Measurements from ENCODE around the gene PPP1R14C. TPM values are rescaled to one million over a fixed set of nuclear protein-coding genes. Genes with fewer than 3 reads are reported as not detected.

PPP1R14C gene
- polyA plus RNA-seq, 2 donors = 7.8 to 12.4 TPM

- H3K27me3 ChIP-seq (ENCODE audit: control insufficient read depth in 1 of 2, insufficient read depth in 2 of 2, low read length in 2 of 2) = no peaks in the 10 kb centered on the region
- WGBS, 2 donors = 60 to 63% methylated on average over 5 to 6 of the region's 6 CpGs
- H3K27ac ChIP-seq (ENCODE audit: low read depth in 2 of 2, low read length in 1 of 2) = no peak overlapping the region
- no peaks in the 10 kb centered on the region for H3K36me3 ChIP-seq (ENCODE audit: control insufficient read depth in 2 of 2, insufficient read depth in 2 of 2, low read length in 1 of 2)
- H3K9me3 ChIP-seq (ENCODE audit: control insufficient read depth in 2 of 2, insufficient read depth in 1 of 2, low read depth in 1 of 2, low read length in 1 of 2) = no peaks in the 10 kb centered on the region
- no peak overlapping the region for H3K4me3 ChIP-seq (ENCODE audit: low read depth in 1 of 2, low read length in 2 of 2)
- H3K4me1 ChIP-seq (ENCODE audit: control insufficient read depth in 2 of 2, insufficient read depth in 2 of 2, low read length in 1 of 2) = peaks cover 0 to 2% of the 10 kb centered on the region in 2 donors
These were observed 132.6 kb downstream of the PPP1R14C start for GRCh38 chr6:150275489-150275888.

- H3K27me3 ChIP-seq (ENCODE audit: control insufficient read depth in 1 of 2, insufficient read depth in 2 of 2, low read length in 2 of 2) = no peaks in the 10 kb centered on the region
- H3K4me1 ChIP-seq (ENCODE audit: control insufficient read depth in 2 of 2, insufficient read depth in 2 of 2, low read length in 1 of 2) = peaks cover 0 to 2% of the 10 kb centered on the region in 2 donors
- WGBS, 2 donors = 45 to 56% methylated on average over 8 of the region's 8 CpGs
- H3K9me3 ChIP-seq (ENCODE audit: control insufficient read depth in 2 of 2, insufficient read depth in 1 of 2, low read depth in 1 of 2, low read length in 1 of 2) = no peaks in the 10 kb centered on the region
- no peak overlapping the region for H3K27ac ChIP-seq (ENCODE audit: low read depth in 2 of 2, low read length in 1 of 2)
- H3K4me3 ChIP-seq (ENCODE audit: low read depth in 1 of 2, low read length in 2 of 2) = no peak overlapping the region
- H3K36me3 ChIP-seq (ENCODE audit: control insufficient read depth in 2 of 2, insufficient read depth in 2 of 2, low read length in 1 of 2) = no peaks in the 10 kb centered on the region
These were observed 133.5 kb downstream of the PPP1R14C start for GRCh38 chr6:150276168-150276936.

- Histone ChIP-seq H3K4me3 (ENCODE audit: low read depth in 1 of 2, low read length in 2 of 2) (no peak overlapping the region), H3K9me3 (ENCODE audit: control insufficient read depth in 2 of 2, insufficient read depth in 1 of 2, low read depth in 1 of 2, low read length in 1 of 2) (no peaks in the 10 kb centered on the region), H3K36me3 (ENCODE audit: control insufficient read depth in 2 of 2, insufficient read depth in 2 of 2, low read length in 1 of 2) (no peaks in the 10 kb centered on the region), H3K27ac (ENCODE audit: low read depth in 2 of 2, low read length in 1 of 2) (no peak overlapping the region), H3K27me3 (ENCODE audit: control insufficient read depth in 1 of 2, insufficient read depth in 2 of 2, low read length in 2 of 2) (no peaks in the 10 kb centered on the region), H3K4me1 (ENCODE audit: control insufficient read depth in 2 of 2, insufficient read depth in 2 of 2, low read length in 1 of 2) (peaks cover 0 to 2% of the 10 kb centered on the region in 2 donors)
- WGBS, 2 donors = 47 to 67% methylated on average over 10 of the region's 10 CpGs
These were observed 134.3 kb downstream of the PPP1R14C start for GRCh38 chr6:150276937-150277742.

- Histone ChIP-seq H3K9me3 (ENCODE audit: control insufficient read depth in 2 of 2, insufficient read depth in 1 of 2, low read depth in 1 of 2, low read length in 1 of 2) (peaks cover 0 to 4% of the 10 kb centered on the region in 2 donors), H3K36me3 (ENCODE audit: control insufficient read depth in 2 of 2, insufficient read depth in 2 of 2, low read length in 1 of 2) (no peaks in the 10 kb centered on the region), H3K27ac (ENCODE audit: low read depth in 2 of 2, low read length in 1 of 2) (no peak overlapping the region), H3K27me3 (ENCODE audit: control insufficient read depth in 1 of 2, insufficient read depth in 2 of 2, low read length in 2 of 2) (peaks cover 0 to 3% of the 10 kb centered on the region in 2 donors), H3K4me3 (ENCODE audit: low read depth in 1 of 2, low read length in 2 of 2) (no peak overlapping the region), H3K4me1 (ENCODE audit: control insufficient read depth in 2 of 2, insufficient read depth in 2 of 2, low read length in 1 of 2) (peaks cover 0 to 2% of the 10 kb centered on the region in 2 donors)
- 77 to 86% methylated on average over 1 of the region's 1 CpG for WGBS, 2 donors
These were observed 136.7 kb downstream of the PPP1R14C start for GRCh38 chr6:150279533-150279932.

- peaks cover 0 to 6% of the 10 kb centered on the region in 2 donors for H3K27me3 ChIP-seq (ENCODE audit: control insufficient read depth in 1 of 2, insufficient read depth in 2 of 2, low read length in 2 of 2)
- H3K36me3 ChIP-seq (ENCODE audit: control insufficient read depth in 2 of 2, insufficient read depth in 2 of 2, low read length in 1 of 2) = no peaks in the 10 kb centered on the region
- peaks cover 0 to 2% of the 10 kb centered on the region in 2 donors for H3K4me1 ChIP-seq (ENCODE audit: control insufficient read depth in 2 of 2, insufficient read depth in 2 of 2, low read length in 1 of 2)
- WGBS, 2 donors = 96% methylated on average over 1 of the region's 1 CpG
- H3K4me3 ChIP-seq (ENCODE audit: low read depth in 1 of 2, low read length in 2 of 2) = no peak overlapping the region
- H3K27ac ChIP-seq (ENCODE audit: low read depth in 2 of 2, low read length in 1 of 2) = no peak overlapping the region
- peaks cover 0 to 4% of the 10 kb centered on the region in 2 donors for H3K9me3 ChIP-seq (ENCODE audit: control insufficient read depth in 2 of 2, insufficient read depth in 1 of 2, low read depth in 1 of 2, low read length in 1 of 2)
These were observed 137.9 kb downstream of the PPP1R14C start for GRCh38 chr6:150280703-150281102.

GRCh38 chr6:150281767-150282166 is 138.9 kb downstream of the PPP1R14C start:
- Histone ChIP-seq H3K27me3 (ENCODE audit: control insufficient read depth in 1 of 2, insufficient read depth in 2 of 2, low read length in 2 of 2) (peaks cover 0 to 6% of the 10 kb centered on the region in 2 donors), H3K36me3 (ENCODE audit: control insufficient read depth in 2 of 2, insufficient read depth in 2 of 2, low read length in 1 of 2) (no peaks in the 10 kb centered on the region), H3K4me3 (ENCODE audit: low read depth in 1 of 2, low read length in 2 of 2) (no peak overlapping the region)

GRCh38 chr6:150282806-150283205 is 140.0 kb downstream of the PPP1R14C start:
- Histone ChIP-seq H3K27ac (ENCODE audit: low read depth in 2 of 2, low read length in 1 of 2) (no peak overlapping the region), H3K4me1 (ENCODE audit: control insufficient read depth in 2 of 2, insufficient read depth in 2 of 2, low read length in 1 of 2) (peaks cover 0 to 2% of the 10 kb centered on the region in 2 donors), H3K4me3 (ENCODE audit: low read depth in 1 of 2, low read length in 2 of 2) (no peak overlapping the region), H3K36me3 (ENCODE audit: control insufficient read depth in 2 of 2, insufficient read depth in 2 of 2, low read length in 1 of 2) (no peaks in the 10 kb centered on the region), H3K27me3 (ENCODE audit: control insufficient read depth in 1 of 2, insufficient read depth in 2 of 2, low read length in 2 of 2) (peaks cover 0 to 6% of the 10 kb centered on the region in 2 donors), H3K9me3 (ENCODE audit: control insufficient read depth in 2 of 2, insufficient read depth in 1 of 2, low read depth in 1 of 2, low read length in 1 of 2) (peaks cover 0 to 4% of the 10 kb centered on the region in 2 donors)

More at GRCh38 chr6:150281767-150282166, 138.9 kb downstream of the PPP1R14C start:
- no peak overlapping the region for H3K27ac ChIP-seq (ENCODE audit: low read depth in 2 of 2, low read length in 1 of 2)
- H3K4me1 ChIP-seq (ENCODE audit: control insufficient read depth in 2 of 2, insufficient read depth in 2 of 2, low read length in 1 of 2) = peaks cover 0 to 2% of the 10 kb centered on the region in 2 donors
- peaks cover 0 to 4% of the 10 kb centered on the region in 2 donors for H3K9me3 ChIP-seq (ENCODE audit: control insufficient read depth in 2 of 2, insufficient read depth in 1 of 2, low read depth in 1 of 2, low read length in 1 of 2)

- 89 to 93% methylated on average over 2 of the region's 2 CpGs for WGBS, 2 donors
- Histone ChIP-seq H3K27me3 (ENCODE audit: control insufficient read depth in 1 of 2, insufficient read depth in 2 of 2, low read length in 2 of 2) (peaks cover 0 to 6% of the 10 kb centered on the region in 2 donors), H3K4me3 (ENCODE audit: low read depth in 1 of 2, low read length in 2 of 2) (no peak overlapping the region), H3K4me1 (ENCODE audit: control insufficient read depth in 2 of 2, insufficient read depth in 2 of 2, low read length in 1 of 2) (peaks cover 0 to 2% of the 10 kb centered on the region in 2 donors), H3K9me3 (ENCODE audit: control insufficient read depth in 2 of 2, insufficient read depth in 1 of 2, low read depth in 1 of 2, low read length in 1 of 2) (peaks cover 0 to 4% of the 10 kb centered on the region in 2 donors), H3K27ac (ENCODE audit: low read depth in 2 of 2, low read length in 1 of 2) (no peak overlapping the region), H3K36me3 (ENCODE audit: control insufficient read depth in 2 of 2, insufficient read depth in 2 of 2, low read length in 1 of 2) (no peaks in the 10 kb centered on the region)
These were observed 143.6 kb downstream of the PPP1R14C start for GRCh38 chr6:150286460-150286859.

GRCh38 chr6:150286912-150287311 is 144.1 kb downstream of the PPP1R14C start:
- Histone ChIP-seq H3K27ac (ENCODE audit: low read depth in 2 of 2, low read length in 1 of 2) (no peak overlapping the region), H3K27me3 (ENCODE audit: control insufficient read depth in 1 of 2, insufficient read depth in 2 of 2, low read length in 2 of 2) (peaks cover 0 to 6% of the 10 kb centered on the region in 2 donors), H3K9me3 (ENCODE audit: control insufficient read depth in 2 of 2, insufficient read depth in 1 of 2, low read depth in 1 of 2, low read length in 1 of 2) (peaks cover 0 to 4% of the 10 kb centered on the region in 2 donors), H3K4me1 (ENCODE audit: control insufficient read depth in 2 of 2, insufficient read depth in 2 of 2, low read length in 1 of 2) (peaks cover 0 to 2% of the 10 kb centered on the region in 2 donors), H3K4me3 (ENCODE audit: low read depth in 1 of 2, low read length in 2 of 2) (no peak overlapping the region), H3K36me3 (ENCODE audit: control insufficient read depth in 2 of 2, insufficient read depth in 2 of 2, low read length in 1 of 2) (no peaks in the 10 kb centered on the region)
- WGBS, 2 donors = 80 to 84% methylated on average over 2 of the region's 2 CpGs
